ENCODE data around the gene PPIL6. TPM values are rescaled to one million over a fixed set of nuclear protein-coding genes. Genes with fewer than 3 reads are reported as not detected.

Gene PPIL6
- polyA plus RNA-seq, 1 of the 3 experiments (the other 2 are of a cell fraction): 1.1 TPM

GRCh38 chr6:109480993-109481480 lies 40.6 kb upstream of the PPIL6 start:
- no peak for DNase-seq
- TF ChIP-seq TCF12 (IDR thresholded peaks at IDR 0.05) (no peak), YY1 (IDR thresholded peaks at IDR 0.05; ENCODE audit: low read depth) (no peak), FOXM1 (IDR thresholded peaks at IDR 0.05; ENCODE audit: low read depth) (no peak), MXI1 (IDR thresholded peaks at IDR 0.05; ENCODE audit: low read depth, low read length) (no peak), RXRA (IDR thresholded peaks at IDR 0.05; ENCODE audit: borderline replicate concordance, low read depth) (no peak), NRF1 (IDR thresholded peaks at IDR 0.05; ENCODE audit: low read depth, low read length) (no peak), GATA2 (CRISPR knock-in tag; IDR thresholded peaks at IDR 0.05) (no peak), USF1 (IDR thresholded peaks at IDR 0.05; ENCODE audit: borderline replicate concordance, low read depth) (no peak), FOSL2 (IDR thresholded peaks at IDR 0.05; ENCODE audit: borderline replicate concordance, low read depth) (no peak), TAF1 (IDR thresholded peaks at IDR 0.05; ENCODE audit: borderline replicate concordance, low read depth, low read length) (no peak), MEF2A (IDR thresholded peaks at IDR 0.05; ENCODE audit: borderline replicate concordance, low read depth) (no peak), NFIC (IDR thresholded peaks at IDR 0.05; ENCODE audit: borderline replicate concordance) (no peak), CHD2 (IDR thresholded peaks at IDR 0.05; ENCODE audit: low read length, partially characterized antibody) (no peak), RCOR1 (IDR thresholded peaks at IDR 0.05; ENCODE audit: low read length) (no peak), EZH2phosphoT487 (IDR thresholded peaks at IDR 0.05; ENCODE audit: borderline replicate concordance, low read depth) (no peak), FOXJ3 (CRISPR knock-in tag; IDR thresholded peaks at IDR 0.05) (no peak)
- 100% methylated on average over 7 of the region's 7 CpGs for WGBS (ENCODE audit: low lambda C conversion rate)
- Histone ChIP-seq H3K27me3 (ENCODE audit: insufficient read depth) (no peaks in the 10 kb centered on the region), H3K36me3 (replicated peaks in 1 of 2; ENCODE audit: control insufficient read depth in 1 of 2, insufficient read depth in 2 of 2, low read length in 1 of 2) (peaks cover 20 to 26% of the 10 kb centered on the region in 2 experiments), H3K27ac (ENCODE audit: low read depth in 2 of 2, low read length in 1 of 2) (no peak overlapping the region), H3F3A (replicated peaks; ENCODE audit: insufficient read depth) (peaks cover 4% of the 10 kb centered on the region), H4K20me1 (ENCODE audit: insufficient read depth) (peaks cover 12% of the 10 kb centered on the region; the same call in 1 of the 2 replicates), H3K9me2 (no peaks in the 10 kb centered on the region), H3K4me3 (ENCODE audit: low read depth in 2 of 2, low read length in 1 of 2) (no peak overlapping the region; a peak in 1 of 4 replicates), H2AFZ (ENCODE audit: low read depth) (no peak overlapping the region), H3K79me2 (ENCODE audit: insufficient read depth) (peaks cover 61% of the 10 kb centered on the region), H3K9ac (no peak overlapping the region), H3K9me3 (no peaks in the 10 kb centered on the region), H3K4me2 (peak overlapping the region; percentile 76), H3K4me1 (ENCODE audit: control insufficient read depth in 1 of 2, insufficient read depth in 2 of 2, low read depth in 1 of 2, low read length in 1 of 2) (peaks cover 12 to 14% of the 10 kb centered on the region in 2 experiments; a peak in 3 of 4 replicates)
- POLR2A ChIA-PET: no interaction called here
- CTCF ChIA-PET: interaction anchor here (0.7 to 1.0 kb wide), 2 partner anchors 26 to 98 kb away, joined by 3 read pairs; partner anchors contain the start of gene MICAL1

GRCh38 chr6:109478841-109479624 lies 38.6 kb upstream of the PPIL6 start:
- Histone ChIP-seq H3K4me3 (ENCODE audit: low read depth in 2 of 2, low read length in 1 of 2) (peak overlapping the region in 1 of 2 experiments; percentile 25; a peak in 1 of 4 replicates), H3K9ac (no peak overlapping the region), H3K9me2 (no peaks in the 10 kb centered on the region), H2AFZ (ENCODE audit: low read depth) (no peak overlapping the region), H3K4me1 (ENCODE audit: control insufficient read depth in 1 of 2, insufficient read depth in 2 of 2, low read depth in 1 of 2, low read length in 1 of 2) (peaks cover 12 to 14% of the 10 kb centered on the region in 2 experiments; a peak in 3 of 4 replicates), H3K36me3 (replicated peaks in 1 of 2; ENCODE audit: control insufficient read depth in 1 of 2, insufficient read depth in 2 of 2, low read length in 1 of 2) (peaks cover 33 to 39% of the 10 kb centered on the region in 2 experiments), H4K20me1 (ENCODE audit: insufficient read depth) (peaks cover 12% of the 10 kb centered on the region; the same call in 1 of the 2 replicates), H3K27me3 (ENCODE audit: insufficient read depth) (no peaks in the 10 kb centered on the region), H3F3A (replicated peaks; ENCODE audit: insufficient read depth) (peaks cover 4% of the 10 kb centered on the region), H3K27ac (ENCODE audit: low read depth in 2 of 2, low read length in 1 of 2) (no peak overlapping the region), H3K4me2 (peak overlapping the region; percentile 56; the same call in 1 of the 2 replicates), H3K9me3 (no peaks in the 10 kb centered on the region), H3K79me2 (ENCODE audit: insufficient read depth) (peaks cover 65% of the 10 kb centered on the region)
- no peak for TF ChIP-seq FOSL2 (IDR thresholded peaks at IDR 0.05; ENCODE audit: borderline replicate concordance, low read depth)
- ChIA-PET POLR2A (no interaction called here), CTCF (no interaction called here)
- no peak for DNase-seq
- 83% methylated on average over 5 of the region's 5 CpGs for WGBS (ENCODE audit: low lambda C conversion rate)
